IMR-90 (cell line): ENCODE results near the gene CD244. TPM values are rescaled to one million over a fixed set of nuclear protein-coding genes. Genes with fewer than 3 reads are reported as not detected.

ENCODE experiments used
- ATAC-seq: fragments of 200-7000 bp; cut with Tn5 transposase; 2 replicates; pipeline ENCODE4 v1.9.1; 2020; ENCODE audit warnings: low read depth, mild to moderate bottlenecking, moderate library complexity
- BruUV-seq: library from RNA; stranded (reverse); fragments of 400-500 nt; replicated peaks from 2 replicates; lab custom pipeline; 2021; lab: Mats Ljungman, UMichigan
- CTCF ChIA-PET: fragments of 300-600 bp; formaldehyde crosslinking; extraction: SDS; loops from one replicate; lab custom pipeline; 2021; ENCODE audit warnings: antibody characterized with exemption; lab: Yijun Ruan, JAX
- POLR2A ChIA-PET: fragments of 300-600 bp; sonication (Branson Sonifier 250); formaldehyde crosslinking; loops from one replicate; lab custom pipeline; 2022; ENCODE audit warnings: antibody characterized with exemption; ENCODE audit not compliant: unreplicated experiment; lab: Charles Lee
- DNase-seq: peaks from one replicate; pipeline ENCODE4 v3.0.0; 2013
- H2AFZ ChIP-seq: replicated peaks from 2 replicates; pipeline ENCODE3; 2013; ENCODE audit warnings: low read length, mild to moderate bottlenecking; ENCODE audit not compliant: poor library complexity
- H2AK5ac ChIP-seq: 2 replicates; pipeline ENCODE4 v1.6.1; 2013; ENCODE audit warnings: low read depth, low read length, inconsistent platforms
- H2AK9ac ChIP-seq: replicated peaks from 2 replicates; pipeline ENCODE3; 2013; ENCODE audit warnings: mild to moderate bottlenecking, low read depth, low read length, moderate library complexity; ENCODE audit not compliant: poor library complexity
- H2BK120ac ChIP-seq: 2 replicates; pipeline ENCODE4 v1.6.1; 2013; ENCODE audit warnings: low read depth, low read length, inconsistent platforms
- H2BK15ac ChIP-seq: 3 replicates; pipeline ENCODE4 v1.6.1; 2013; ENCODE audit warnings: low read depth, low read length, inconsistent platforms
- H2BK20ac ChIP-seq: 2 replicates; pipeline ENCODE4 v1.6.1; 2013; ENCODE audit warnings: low read depth, mild to moderate bottlenecking, inconsistent platforms, low read length, moderate library complexity
- H2BK5ac ChIP-seq: 2 replicates; pipeline ENCODE4 v1.6.1; 2013; ENCODE audit warnings: mild to moderate bottlenecking, low read depth, low read length, inconsistent platforms; ENCODE audit not compliant: poor library complexity, severe bottlenecking
- H3K14ac ChIP-seq: replicated peaks from 2 replicates; pipeline ENCODE4 v1.6.1; 2013; ENCODE audit warnings: low read depth, low read length, inconsistent platforms
- H3K18ac ChIP-seq: 2 replicates; pipeline ENCODE4 v1.6.1; 2013; ENCODE audit warnings: low read depth, low read length, control low read depth
- H3K23ac ChIP-seq: 2 replicates; pipeline ENCODE4 v1.6.1; 2013; ENCODE audit warnings: low read depth, low read length, inconsistent platforms
- H3K27ac ChIP-seq: 2 replicates; pipeline ENCODE4 v1.5.1; 2013; ENCODE audit warnings: mild to moderate bottlenecking, control low read depth, low read length; ENCODE audit not compliant: insufficient read depth
- H3K27me3 ChIP-seq: 2 replicates; pipeline ENCODE4 v1.6.1; 2013; ENCODE audit warnings: low read length; ENCODE audit not compliant: control insufficient read depth, insufficient read depth
- H3K36me3 ChIP-seq: 2 replicates; pipeline ENCODE4 v1.6.1; 2013; ENCODE audit warnings: low read length, mixed read lengths; ENCODE audit not compliant: control insufficient read depth, insufficient read depth
- H3K4ac ChIP-seq: 2 replicates; pipeline ENCODE4 v1.6.1; 2013; ENCODE audit warnings: low read depth, low read length, inconsistent platforms
- H3K4me1 ChIP-seq: 2 replicates; pipeline ENCODE4 v1.6.1; 2013; ENCODE audit warnings: low read length, mixed read lengths; ENCODE audit not compliant: control insufficient read depth, insufficient read depth
- H3K4me2 ChIP-seq: 2 replicates; pipeline ENCODE4 v1.6.1; 2013; ENCODE audit warnings: low read depth, mild to moderate bottlenecking, control low read depth, low read length, moderate library complexity
- H3K4me3 ChIP-seq: 2 replicates; pipeline ENCODE4 v1.5.1; 2013; ENCODE audit warnings: low read depth, mild to moderate bottlenecking, control low read depth, low read length, moderate library complexity; ENCODE audit not compliant: insufficient read depth
- H3K56ac ChIP-seq: 2 replicates; pipeline ENCODE4 v1.6.1; 2013; ENCODE audit warnings: low read length, inconsistent platforms; ENCODE audit not compliant: insufficient read depth; ENCODE audit errors: extremely low read depth
- H3K79me1 ChIP-seq, 2 experiments: 2 replicates each; pipeline ENCODE4 v1.6.1; 2013; ENCODE audit warnings: low read length in 2 of 2, inconsistent platforms in 1 of 2, low read depth in 1 of 2
- H3K9ac ChIP-seq: 2 replicates; pipeline ENCODE4 v1.6.1; 2013; ENCODE audit warnings: low read depth, low read length, control low read depth
- H3K9me1 ChIP-seq: 2 replicates; pipeline ENCODE4 v1.6.1; 2013; ENCODE audit warnings: low read length, inconsistent platforms; ENCODE audit not compliant: insufficient read depth
- H3K9me3 ChIP-seq: 2 replicates; pipeline ENCODE4 v1.6.1; 2013; ENCODE audit warnings: low read length; ENCODE audit not compliant: control insufficient read depth, insufficient read depth
- H4K20me1 ChIP-seq: 2 replicates; pipeline ENCODE4 v1.6.1; 2013; ENCODE audit warnings: low read length, inconsistent platforms; ENCODE audit not compliant: insufficient read depth
- H4K5ac ChIP-seq: 2 replicates; pipeline ENCODE4 v1.6.1; 2013; ENCODE audit warnings: mild to moderate bottlenecking, low read depth, low read length, control low read depth
- H4K8ac ChIP-seq, 2 experiments: 2 replicates each; pipeline ENCODE4 v1.6.1; 2013; ENCODE audit warnings: low read depth in 2 of 2, low read length in 2 of 2, control low read depth in 1 of 2, inconsistent platforms in 1 of 2
- H4K91ac ChIP-seq: 2 replicates; pipeline ENCODE4 v1.6.1; 2013; ENCODE audit warnings: low read depth, low read length, inconsistent platforms; ENCODE audit not compliant: insufficient read depth
- CEBPB ChIP-seq: IDR thresholded peaks from 2 replicates; pipeline ENCODE4 v1.6.1; 2012; ENCODE audit warnings: low read depth, low read length, improper control_type of control experiment
- CHD1 ChIP-seq: IDR thresholded peaks from 2 replicates; pipeline ENCODE4 v1.6.1; 2012; ENCODE audit warnings: low read depth, low read length, improper control_type of control experiment
- MAZ ChIP-seq: IDR thresholded peaks from 2 replicates; pipeline ENCODE4 v1.6.1; 2012; ENCODE audit warnings: low read depth, mild to moderate bottlenecking, low read length, improper control_type of control experiment, moderate library complexity, borderline replicate concordance
- MXI1 ChIP-seq: IDR thresholded peaks from 2 replicates; pipeline ENCODE4 v1.6.1; 2012; ENCODE audit warnings: low read depth, mild to moderate bottlenecking, low read length, moderate library complexity, borderline replicate concordance
- RAD21 ChIP-seq: IDR thresholded peaks from 2 replicates; pipeline ENCODE4 v1.6.1; 2012; ENCODE audit warnings: low read length, improper control_type of control experiment
- RCOR1 ChIP-seq: IDR thresholded peaks from 2 replicates; pipeline ENCODE4 v1.6.1; 2012; ENCODE audit warnings: mild to moderate bottlenecking, low read length, improper control_type of control experiment; ENCODE audit not compliant: insufficient replicate concordance
- RFX5 ChIP-seq: IDR thresholded peaks from 2 replicates; pipeline ENCODE4 v1.8.0; 2012; ENCODE audit warnings: low read depth, mild to moderate bottlenecking, low read length, moderate library complexity
- USF2 ChIP-seq: fragments of 150-350 bp; IDR thresholded peaks from 2 replicates; pipeline ENCODE4 v1.6.1; 2017; ENCODE audit warnings: mild to moderate bottlenecking, antibody characterized with exemption, low read length, low read depth
- WGBS, 2 experiments: methylation state at CpG; one replicate each; pipeline versions ENCODE4 v1.1.5 to v1.1.7; 2013; ENCODE audit warnings: missing lambda C conversion rate in 2 of 2; ENCODE audit not compliant: insufficient read length in 1 of 2; ENCODE audit errors: extremely low coverage in 2 of 2; 5-methylcytosine and 5-hydroxymethylcytosine counted together
- dilution Hi-C: fragments of 300-500 bp; cut with HindIII; formaldehyde crosslinking; loops from one replicate; pipeline ENCODE4 v1.14.3; 2018; ENCODE audit warnings: low sequenced_read_pairs; ENCODE audit not compliant: unreplicated experiment
- in situ Hi-C: fragments of 300-500 bp; cut with MboI; formaldehyde crosslinking; loops from 3 replicates; pipeline ENCODE4 v1.14.3; 2019; ENCODE audit warnings: low sequenced_read_pairs, inconsistent platforms, mixed read lengths
- intact Hi-C: fragments of 100-400 bp; cut with micrococcal nuclease; formaldehyde crosslinking; loops from 2 replicates; pipeline ENCODE4 v1.10.0; 2022
- polyA plus RNA-seq, 3 experiments: library from polyadenylated mRNA; depleted of rRNA; stranded (reverse); fragments of >200 nt; gene quantifications; 2 replicates each; pipeline ENCODE4 v1.2.3, GENCODE V29; 2012; ENCODE audit warnings: low replicate concordance in 1 of 3
- total RNA-seq: library from RNA; depleted of rRNA; stranded (reverse); fragments of >200 nt; gene quantifications from 2 replicates; pipeline ENCODE4 v1.2.3, GENCODE V29; 2012

The CD244 gene
- total and polyA plus RNA-seq, 2 of the 4 experiments (the other 2 are of a cell fraction) = not detected

GRCh38 chr1:160838888-160839287, 23.8 kb downstream of the CD244 start:
- Histone ChIP-seq H3K23ac (no peak overlapping the region), H2AK9ac (no peak overlapping the region), H4K91ac (no peak overlapping the region), H3K9me3 (no peaks in the 10 kb centered on the region), H3K36me3 (no peaks in the 10 kb centered on the region), H3K27ac (no peak overlapping the region), H3K4me3 (no peak overlapping the region), H3K4ac (no peak overlapping the region), H3K4me1 (no peaks in the 10 kb centered on the region), H3K9me1 (no peaks in the 10 kb centered on the region), H3K27me3 (peaks cover 6% of the 10 kb centered on the region), H3K4me2 (no peak overlapping the region), H3K18ac (no peak overlapping the region), H2BK15ac (no peak overlapping the region), H2BK20ac (no peak overlapping the region), H3K14ac (no peak overlapping the region), H2BK5ac (no peak overlapping the region), H4K5ac (no peak overlapping the region), H2AK5ac (no peak overlapping the region), H3K79me1 (no peaks in the 10 kb centered on the region), H2AFZ (peak overlapping the region; percentile 44), H4K8ac (no peak overlapping the region), H4K20me1 (no peaks in the 10 kb centered on the region), H3K9ac (no peak overlapping the region), H2BK120ac (no peak overlapping the region), H3K56ac (no peak overlapping the region)
- BruUV-seq = no TSS peak
- dilution Hi-C loops = no loop called here
- TF ChIP-seq RAD21 (no peak), CEBPB (no peak), CHD1 (no peak), USF2 (no peak), MXI1 (no peak), RCOR1 (no peak), RFX5 (no peak), MAZ (no peak)
- CTCF ChIA-PET = no interaction called here
- DNase-seq = no peak
- intact Hi-C loops = no loop called here
- in situ Hi-C loops = no loop called here
- 59% methylated on average over 5 of the region's 7 CpGs; no CpG with 5 or more reads in 1 of the 2 experiments for WGBS, 2 experiments
- ATAC-seq = no peak
- POLR2A ChIA-PET = no interaction called here
